ENCODE results near the gene ATOX1.

ATOX1 gene

DNA sequence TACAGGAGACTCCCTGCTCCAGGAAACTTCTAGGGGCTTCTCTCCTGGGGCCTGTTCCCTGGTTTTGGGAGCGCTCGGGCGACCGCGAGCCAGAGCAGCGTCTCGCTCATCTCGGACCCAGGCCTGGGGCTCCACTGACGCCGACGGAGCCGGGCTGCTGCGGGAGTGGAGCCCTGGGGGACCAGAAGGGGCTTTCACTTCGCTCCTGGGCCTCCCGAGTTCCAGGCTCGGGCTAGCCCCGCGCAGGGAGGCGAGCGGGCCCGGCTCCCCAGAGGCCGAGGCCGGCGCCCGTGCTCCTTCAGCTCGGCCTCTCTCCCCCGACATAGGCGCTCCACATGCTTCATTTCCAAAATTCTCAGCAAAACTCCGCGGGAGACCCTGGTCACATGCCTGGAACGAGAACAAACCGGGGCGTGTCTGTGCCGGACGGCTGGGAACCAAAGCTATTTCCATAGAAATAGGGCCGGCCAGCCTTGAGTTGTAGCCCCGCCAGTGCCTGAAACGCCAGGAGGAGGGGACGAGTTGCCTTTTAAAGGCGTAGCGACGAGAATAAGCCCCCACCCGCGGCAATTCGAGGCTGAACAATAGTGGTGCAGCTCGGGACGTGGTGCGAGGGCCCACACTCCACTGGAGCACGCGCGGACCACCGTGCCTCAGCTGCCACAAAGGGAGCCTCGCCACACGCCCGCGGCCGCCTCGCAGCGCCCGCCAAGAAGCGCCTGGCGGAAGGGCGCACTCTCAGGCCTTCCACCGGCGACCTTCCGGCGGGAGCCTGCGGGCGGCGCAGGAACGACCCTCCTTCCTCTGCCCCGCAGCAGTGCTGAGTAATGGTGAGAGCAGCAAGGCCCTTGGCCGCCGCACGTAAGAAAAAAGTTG, 12.2 kb upstream of the ATOX1 start:
- DNase-seq = peak; percentile 89

- DNase-seq = no peak
Observed at GRCh38 chr5:151766975-151767374, 8.5 kb upstream of the ATOX1 start.

GRCh38 chr5:151764801-151765200, 6.4 kb upstream of the ATOX1 start:
- DNase-seq = no peak

- DNase-seq = no peak
Observed at GRCh38 chr5:151758141-151758429, 346 bp downstream of the ATOX1 start.

GRCh38 chr5:151757233-151758140, 944 bp downstream of the ATOX1 start:
- no peak for DNase-seq

DNA sequence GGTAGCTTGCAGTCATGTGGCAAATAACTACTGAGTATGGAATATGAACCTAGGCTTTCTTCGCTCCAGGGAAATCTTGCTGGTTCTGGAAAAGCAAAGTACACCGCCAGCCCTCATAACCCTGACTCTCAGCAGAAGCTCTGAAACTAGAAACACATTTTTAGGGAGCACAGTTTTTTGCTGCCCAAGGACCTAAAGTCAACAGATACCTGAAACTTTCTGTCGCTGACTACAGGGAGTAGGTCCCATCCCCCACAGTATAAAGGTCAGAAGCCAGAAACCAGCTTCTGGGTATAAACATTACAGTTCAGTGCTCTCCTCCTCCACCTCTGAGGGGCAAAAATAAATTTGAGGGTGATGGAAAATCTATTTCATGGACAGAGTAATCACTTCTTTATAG, 3.0 kb downstream of the ATOX1 start:
- no peak for DNase-seq

GRCh38 chr5:151751593-151751992, 6.8 kb downstream of the ATOX1 start:
- DNase-seq = no peak

DNA sequence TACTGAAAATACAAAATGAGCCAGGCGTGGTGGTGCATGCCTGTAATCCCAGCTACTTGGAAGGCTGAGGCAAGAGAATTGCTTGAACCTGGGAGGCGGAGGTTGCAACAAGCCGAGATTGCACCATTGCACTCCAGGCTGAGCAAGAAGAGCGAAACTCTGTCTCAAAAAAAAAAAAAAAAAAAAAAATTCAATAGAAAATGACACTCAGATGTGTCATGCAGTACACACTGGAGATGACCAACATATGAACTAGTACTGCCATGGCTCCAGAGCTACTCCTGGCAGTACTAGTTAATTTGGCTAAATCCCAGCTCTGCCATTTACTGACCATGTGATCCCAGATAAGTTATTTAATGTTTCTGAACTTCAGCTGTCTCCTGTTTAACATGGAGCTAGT, 7.3 kb downstream of the ATOX1 start:
- DNase-seq = peak; percentile 36

DNA sequence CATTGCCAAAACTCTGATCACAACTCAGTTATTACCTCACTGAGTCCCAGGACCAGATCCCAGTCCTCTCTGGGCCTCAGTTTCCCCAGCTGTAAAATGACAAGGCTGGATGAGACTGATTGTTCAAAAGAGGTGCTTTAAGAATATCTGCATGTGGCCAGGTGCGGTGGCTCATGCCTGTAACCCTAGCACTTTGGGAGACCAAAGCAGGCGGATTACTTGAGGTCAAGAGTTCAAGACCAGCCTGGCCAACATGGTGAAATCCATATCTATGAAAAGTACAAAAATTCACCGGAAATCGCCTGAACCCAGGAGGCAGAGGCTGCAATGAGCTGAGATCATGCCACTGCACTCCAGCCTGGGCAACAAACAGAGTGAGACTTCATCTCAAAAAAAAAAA, 8.3 kb downstream of the ATOX1 start:
- DNase-seq = no peak

DNA sequence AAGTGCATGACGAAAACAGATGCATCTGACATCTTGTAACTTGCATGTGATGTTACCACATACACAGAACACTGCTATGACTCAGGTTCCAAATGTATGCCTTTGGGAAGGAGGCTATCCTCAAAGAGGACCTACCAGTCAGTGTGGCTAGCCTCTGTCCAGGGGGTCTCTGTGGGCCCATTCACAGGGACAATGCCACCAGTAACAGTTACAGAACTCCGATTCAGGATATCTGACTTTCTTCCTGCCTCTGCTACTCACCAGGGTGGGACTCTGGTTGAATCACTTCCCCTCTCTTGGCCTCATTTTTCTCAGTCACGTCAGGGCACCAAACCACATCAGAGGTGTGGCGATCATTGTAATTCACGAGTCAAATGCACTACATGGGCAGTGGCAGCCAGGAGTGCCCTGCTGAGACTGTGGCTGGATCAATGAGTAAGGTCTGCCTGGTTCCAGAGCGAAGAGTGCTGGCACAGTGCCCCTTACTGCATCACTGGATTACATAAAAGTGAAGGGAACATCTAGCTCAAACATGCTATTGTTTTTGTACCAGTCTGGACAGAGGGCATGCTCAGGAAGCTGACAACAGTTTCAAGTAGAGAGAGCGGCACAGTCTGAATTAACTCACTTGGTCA, 13.2 kb downstream of the ATOX1 start:
- DNase-seq = peak; percentile 84

- peak; percentile 58 for DNase-seq
Observed at GRCh38 chr5:151743530-151743929, 14.9 kb downstream of the ATOX1 start.

DNA sequence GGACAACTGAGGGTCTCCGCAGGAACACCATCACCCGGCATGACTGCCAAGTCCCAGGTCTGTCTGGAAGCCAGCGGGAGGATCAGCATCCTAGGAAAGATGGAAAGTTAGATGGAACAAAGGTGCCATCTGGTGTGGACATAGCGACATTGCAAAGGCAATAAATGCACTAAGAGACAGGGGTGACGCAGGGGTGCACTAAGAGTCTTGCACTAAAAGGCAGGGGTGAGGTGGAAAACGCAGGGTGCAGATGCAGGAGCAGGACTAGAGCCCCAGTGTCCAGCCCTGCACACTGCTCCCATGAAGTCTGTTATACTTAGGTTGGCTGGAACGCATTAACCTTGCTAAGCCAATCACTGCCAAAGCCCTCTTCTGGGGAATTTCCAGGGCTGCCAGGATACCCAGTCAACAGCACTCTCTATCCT, 15.5 kb downstream of the ATOX1 start:
- DNase-seq = peak; percentile 80

DNA sequence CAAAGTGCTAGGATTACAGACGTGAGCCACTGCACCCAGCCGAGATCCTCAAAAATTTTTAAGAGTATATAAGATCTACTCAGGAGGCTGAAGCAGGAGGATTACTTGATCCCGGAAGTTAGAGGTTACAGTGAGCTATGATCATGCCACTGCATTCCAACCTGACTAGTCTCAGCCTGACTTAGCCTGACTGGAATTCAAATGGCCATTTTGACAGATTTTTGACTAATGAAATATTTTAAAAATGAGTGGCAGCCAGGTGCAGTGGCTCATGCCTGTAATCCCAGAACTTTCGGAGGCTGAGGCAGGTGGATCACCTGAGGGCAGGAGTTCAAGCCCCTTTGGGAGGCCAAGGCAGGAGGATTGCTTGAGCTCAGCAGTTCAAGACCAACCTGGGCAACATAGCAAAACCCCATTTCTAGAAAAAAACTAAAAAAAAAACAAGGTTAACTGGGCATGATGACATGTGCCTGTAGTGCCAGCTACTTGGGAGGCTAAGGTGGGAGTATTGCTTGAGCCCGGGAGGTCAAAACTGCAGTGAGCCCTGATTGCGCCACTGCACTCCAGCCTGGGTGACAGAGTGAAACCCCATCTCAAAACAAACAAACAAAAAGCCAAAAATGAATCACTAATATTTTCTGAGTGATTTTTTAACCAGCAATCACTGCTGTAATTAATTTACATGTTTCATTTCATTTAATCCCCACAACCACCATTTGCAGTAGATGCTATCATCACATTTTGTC, 16.6 kb downstream of the ATOX1 start:
- peak; percentile 88 for DNase-seq

GRCh38 chr5:151740958-151741373, 17.5 kb downstream of the ATOX1 start:
- DNase-seq = peak; percentile 88

DNA sequence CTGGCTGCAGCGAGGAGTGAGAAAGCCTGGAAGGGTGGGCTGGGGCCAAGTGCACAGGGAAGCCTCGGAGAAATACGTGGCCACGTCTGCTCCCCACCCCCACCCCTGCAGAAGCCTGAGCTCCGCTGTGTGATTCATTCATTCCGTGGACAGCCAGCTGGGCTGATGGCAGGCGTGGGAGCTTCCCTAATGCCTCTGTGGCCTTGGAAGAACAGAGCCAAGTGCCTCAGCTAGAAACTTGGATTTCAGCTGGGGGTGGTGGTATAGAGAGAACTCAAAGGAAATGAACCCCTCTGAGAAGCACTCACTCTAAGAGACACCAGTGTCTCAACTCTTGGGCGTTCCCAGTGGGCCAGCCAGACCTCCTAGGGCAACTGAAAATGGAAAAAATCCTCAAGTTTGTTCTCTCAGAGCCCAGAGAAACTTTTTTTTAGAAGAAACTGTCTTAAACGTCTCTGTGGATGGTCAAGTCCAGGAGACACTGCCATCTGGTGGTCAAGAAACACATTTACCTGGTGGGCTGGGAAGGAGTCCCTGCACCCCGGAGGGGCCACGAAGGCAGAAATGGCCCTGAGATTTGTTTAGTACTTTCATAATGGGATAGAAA, 18.0 kb downstream of the ATOX1 start:
- peak; percentile 98 for DNase-seq

- peak; percentile 99 for DNase-seq
Observed at GRCh38 chr5:151739939-151740335, 18.5 kb downstream of the ATOX1 start.

DNA sequence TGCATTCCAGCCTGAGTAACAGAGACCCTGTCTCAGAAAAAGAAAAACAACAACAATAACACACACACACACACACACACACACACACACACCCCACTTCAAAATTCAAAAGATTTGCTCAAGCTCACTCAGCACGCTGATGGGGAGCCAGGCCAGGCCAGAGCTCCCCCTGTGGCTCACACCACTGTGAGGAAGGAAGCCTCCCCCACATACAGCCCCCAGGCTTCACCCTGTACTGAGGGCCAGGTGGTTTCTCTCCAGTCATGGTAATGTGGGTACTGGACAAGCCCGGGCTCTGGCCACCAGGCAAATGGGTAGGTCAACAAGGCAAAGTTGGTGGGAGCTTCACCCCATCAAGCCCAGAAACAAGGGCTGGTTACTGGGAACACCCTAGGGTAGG, 19.0 kb downstream of the ATOX1 start:
- peak; percentile 35 for DNase-seq

- no peak for DNase-seq
Observed at GRCh38 chr5:151738125-151738848, 20.1 kb downstream of the ATOX1 start.

DNA sequence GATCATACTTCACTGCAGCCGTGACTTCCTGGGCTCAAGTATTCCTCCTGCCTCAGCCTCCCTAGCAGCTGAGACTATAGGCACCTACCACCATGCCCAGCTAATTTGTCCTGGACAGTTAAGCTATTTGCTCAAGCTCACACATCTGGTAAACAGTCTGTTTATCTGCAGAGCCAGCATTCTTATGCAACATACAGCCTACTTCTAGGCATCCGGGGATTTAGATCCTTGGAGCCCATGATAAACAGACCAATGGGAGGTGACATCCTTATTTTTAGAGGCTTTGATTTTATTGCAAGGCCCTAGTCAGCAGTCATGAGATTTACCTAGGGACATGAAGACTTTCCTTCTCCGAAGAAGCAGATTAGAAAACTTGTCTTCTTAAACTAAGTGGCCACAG, 21.0 kb downstream of the ATOX1 start:
- no peak for DNase-seq

DNA sequence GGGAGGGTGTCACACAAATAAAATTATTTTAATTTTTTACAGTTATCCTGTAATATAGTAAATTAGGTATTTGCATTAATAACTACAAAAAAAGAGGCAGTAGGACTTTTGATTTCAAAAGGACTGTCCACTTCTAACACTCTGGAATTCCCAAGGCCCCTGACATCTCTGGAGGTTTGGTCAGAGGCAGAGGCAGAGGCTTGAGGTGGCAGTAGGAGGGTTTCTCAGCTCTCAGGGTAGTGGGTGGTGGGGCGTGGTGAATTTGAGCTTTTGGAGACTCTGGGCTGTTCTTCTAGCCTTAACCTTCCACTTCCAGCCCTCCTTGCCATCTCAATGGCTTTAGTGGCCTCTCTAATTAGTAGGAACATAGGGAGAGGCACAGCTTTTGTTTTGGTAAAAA, 22.8 kb downstream of the ATOX1 start:
- DNase-seq = no peak

DNA sequence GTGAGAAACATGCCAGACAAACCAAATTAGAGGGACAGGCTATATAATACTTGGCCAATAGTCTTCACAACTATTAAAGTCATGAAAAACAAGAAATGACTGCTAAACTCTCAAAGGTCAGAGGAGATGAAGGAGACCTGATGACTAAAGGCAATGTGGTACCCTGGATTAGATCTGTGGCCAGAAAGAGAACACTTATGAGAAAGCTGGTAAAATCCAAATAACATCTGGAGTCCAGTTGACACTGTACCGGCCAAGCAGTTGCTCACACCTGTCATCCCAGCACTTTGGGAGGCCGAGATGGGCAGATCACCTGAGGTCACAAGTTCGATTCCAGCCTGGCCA, 24.4 kb downstream of the ATOX1 start:
- DNase-seq = no peak

Measured in fibroblast of skin of scalp (primary cell).